NCI-H2171 treated with DMSO at 0.1 percent for 48 hours (cell line): ENCODE data around the gene CRMP1.

ENCODE experiments used
- DNase-seq: peaks from one replicate; lab custom pipeline; 2025; lab: John Stamatoyannopoulos, UW

CRMP1 gene

DNA sequence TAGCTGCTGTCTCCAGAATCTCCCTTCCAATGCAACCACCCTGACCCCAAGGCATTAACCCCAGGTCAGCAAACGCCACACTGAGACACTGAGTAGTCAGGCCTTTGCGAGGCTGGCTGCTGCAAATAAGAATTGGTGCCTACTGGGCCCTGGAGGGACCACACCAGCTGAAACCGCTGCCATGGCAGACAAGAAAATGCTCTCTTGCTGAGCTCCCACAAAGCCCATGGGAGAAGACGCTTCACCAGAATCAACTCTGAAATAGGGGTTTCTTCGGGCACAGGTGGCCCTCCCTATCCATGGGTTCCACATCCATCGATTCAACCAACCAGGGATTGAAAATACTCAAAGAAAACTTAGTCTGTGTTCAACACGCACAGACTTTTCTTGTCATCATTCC, 26.7 kb upstream of the CRMP1 start:
- no peak for DNase-seq

DNA sequence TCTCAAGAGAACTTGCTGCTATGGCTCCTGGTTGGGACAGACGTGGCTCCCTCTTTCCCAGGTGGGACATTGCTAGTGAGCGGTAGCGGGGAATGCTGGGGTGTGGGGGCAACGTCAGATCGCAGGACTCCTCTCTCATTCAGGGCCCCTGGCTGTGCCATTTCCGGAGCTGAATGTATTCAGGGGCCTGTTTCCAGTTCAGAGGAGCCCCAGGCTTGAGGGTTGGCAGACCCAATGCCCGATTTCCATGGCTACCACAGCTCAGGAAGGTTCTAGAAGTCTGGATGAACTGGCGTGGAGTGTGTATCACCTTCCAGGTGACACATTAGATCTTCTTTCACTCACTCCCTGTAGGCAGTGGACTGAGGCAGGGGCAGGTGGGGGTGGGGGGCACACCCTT, 26.2 kb upstream of the CRMP1 start:
- DNase-seq, result no peak

GRCh38 chr4:5918331-5918985, 25.6 kb upstream of the CRMP1 start:
- no peak for DNase-seq

GRCh38 chr4:5917672-5918071, 24.8 kb upstream of the CRMP1 start:
- no peak for DNase-seq

GRCh38 chr4:5916229-5916628, 23.3 kb upstream of the CRMP1 start:
- no peak for DNase-seq

GRCh38 chr4:5913454-5913853, 20.6 kb upstream of the CRMP1 start:
- DNase-seq, result no peak

DNA sequence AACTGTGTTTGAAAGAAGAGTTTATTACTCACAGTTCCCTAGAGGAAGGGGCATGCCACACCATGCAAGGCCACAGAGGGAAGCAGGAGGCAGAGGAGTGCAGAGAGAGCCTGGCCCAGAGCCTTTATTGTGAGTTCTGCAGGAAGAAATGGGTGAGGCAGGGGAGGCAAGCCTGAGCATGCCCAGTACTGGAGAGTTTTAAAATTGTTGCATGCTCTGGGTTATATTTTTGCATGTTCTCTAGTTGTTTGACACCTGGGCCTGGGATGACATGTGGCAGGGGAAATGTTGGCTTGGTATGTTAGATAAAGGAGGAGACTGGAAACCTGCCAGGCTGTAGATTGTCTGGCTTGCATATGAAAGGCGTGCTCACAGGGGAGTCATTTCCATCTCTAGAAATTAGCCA, 19.7 kb upstream of the CRMP1 start:
- DNase-seq, result peak; percentile 95

DNA sequence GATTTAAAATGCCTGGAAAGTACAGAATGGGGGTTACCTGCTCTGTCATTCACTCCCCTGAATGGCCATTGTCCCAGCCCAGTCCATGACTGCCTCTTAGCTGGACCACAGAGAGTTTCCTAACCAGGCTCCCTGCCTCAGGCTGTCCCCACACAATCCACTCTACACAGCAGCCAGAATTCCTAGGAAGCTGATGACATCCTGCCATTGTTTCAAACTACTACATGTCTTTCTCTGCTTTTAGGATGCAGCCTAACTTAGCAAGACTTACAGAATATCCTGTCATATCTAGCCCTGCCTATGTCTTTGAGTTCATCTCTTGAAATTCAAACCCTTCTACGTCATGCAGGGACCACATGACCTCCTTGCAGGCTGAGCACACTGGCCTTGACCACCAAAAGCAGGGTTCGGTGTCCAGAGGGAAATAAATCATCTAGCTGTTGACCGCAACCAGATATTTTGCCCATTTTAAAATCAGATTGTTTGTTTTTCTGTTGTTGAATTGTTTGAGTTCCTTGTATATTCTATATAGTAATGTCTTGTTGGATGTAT, 16.1 kb upstream of the CRMP1 start:
- DNase-seq, result no peak

GRCh38 chr4:5906191-5906590, 13.3 kb upstream of the CRMP1 start:
- DNase-seq, result no peak

DNA sequence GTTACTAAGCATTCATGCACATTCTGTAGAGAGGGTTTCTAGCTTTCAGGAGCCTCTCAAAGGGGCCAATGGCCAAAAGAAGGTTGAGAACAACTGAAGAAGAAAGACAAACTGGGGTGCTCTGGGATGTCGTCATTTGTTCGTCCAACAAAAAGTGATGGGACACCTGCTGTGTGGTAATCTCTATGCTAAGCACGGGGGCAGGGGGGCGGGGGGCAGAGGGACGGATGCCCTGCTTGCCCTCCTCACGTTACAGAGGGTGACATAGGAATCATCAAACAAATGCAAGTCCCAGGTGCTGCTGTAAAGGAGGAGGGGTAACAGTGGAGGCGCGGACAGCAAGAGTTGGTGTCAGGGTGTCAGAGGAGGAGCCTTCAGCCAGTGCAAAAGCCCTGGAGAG, 12.8 kb upstream of the CRMP1 start:
- DNase-seq, result no peak

DNA sequence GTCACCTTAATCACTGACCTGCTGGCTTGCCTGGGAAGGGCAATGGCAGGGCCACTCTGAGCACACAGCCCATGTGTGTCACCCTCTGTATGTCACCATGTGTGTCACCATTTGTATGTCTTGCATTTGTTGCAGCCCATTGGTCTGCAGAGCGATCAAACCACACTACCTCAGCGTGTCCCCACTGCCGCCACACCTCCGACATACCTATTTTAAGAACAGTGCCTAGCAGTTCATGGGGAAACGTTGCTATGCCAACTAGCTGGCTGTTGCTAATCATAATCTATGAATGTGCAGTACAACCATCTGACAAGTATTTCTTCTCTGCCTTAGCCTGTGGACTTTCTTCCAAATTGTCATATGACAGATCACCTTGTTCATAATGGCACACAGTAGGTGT, 8.0 kb upstream of the CRMP1 start:
- no peak for DNase-seq

DNA sequence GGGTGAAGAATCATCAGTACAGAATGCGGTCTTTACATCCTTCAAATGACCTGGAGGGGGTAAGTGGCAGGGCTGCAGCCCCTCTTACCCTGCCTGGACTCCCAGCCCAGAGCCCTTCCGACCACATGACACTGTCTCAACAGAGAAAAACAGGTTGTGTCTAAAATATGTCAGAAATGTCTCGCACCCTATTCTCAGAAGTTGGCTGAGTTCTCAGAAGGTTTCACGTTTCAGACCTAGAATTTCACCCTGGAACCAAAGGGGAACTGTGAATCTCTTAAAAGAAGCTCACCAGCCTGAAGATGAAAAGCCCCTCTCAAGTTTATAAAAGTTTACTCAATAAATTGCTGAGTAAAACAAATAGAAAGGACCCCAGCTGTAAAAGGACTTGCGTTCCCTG, 7.0 kb upstream of the CRMP1 start:
- DNase-seq, result no peak

DNA sequence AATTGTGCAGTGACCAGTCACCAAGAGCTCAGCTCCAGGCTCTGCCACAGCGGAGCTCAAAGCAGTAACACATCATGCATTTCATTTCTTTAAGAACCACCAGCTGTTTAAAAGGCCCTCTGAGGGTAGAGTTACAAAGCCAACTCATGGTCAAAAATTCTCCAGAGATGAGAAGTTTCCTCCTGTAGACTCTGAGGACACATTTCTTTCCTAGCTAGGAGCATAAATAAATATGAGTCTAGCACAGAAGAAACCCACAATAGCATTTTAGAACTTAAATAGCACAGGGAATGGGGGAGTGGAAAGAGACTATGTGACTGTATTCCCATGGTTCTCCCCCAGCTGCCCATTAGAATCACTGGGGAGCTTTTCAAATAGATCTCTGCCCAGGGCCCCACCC, 6.5 kb upstream of the CRMP1 start:
- no peak for DNase-seq

DNA sequence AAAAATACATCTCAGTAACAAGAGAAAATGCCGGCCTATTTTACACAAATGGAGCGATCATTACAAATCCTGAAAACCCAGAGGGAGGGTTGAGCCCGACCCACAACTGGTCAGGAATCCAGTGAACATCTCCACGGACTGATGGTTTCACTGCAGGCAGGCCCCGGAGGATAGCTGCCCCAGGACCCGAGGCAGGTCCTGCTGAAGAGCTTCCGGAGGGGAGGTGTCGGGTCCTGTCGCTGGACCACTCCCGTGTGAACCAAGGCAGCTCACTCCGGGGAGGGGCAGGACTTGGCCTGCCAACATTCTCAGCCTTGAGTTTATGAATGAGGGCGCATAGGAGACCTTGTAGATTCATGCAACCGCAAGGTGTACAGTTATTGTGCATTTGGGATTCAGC, 4.8 kb upstream of the CRMP1 start:
- no peak for DNase-seq

GRCh38 chr4:5895287-5895686, 2.4 kb upstream of the CRMP1 start:
- DNase-seq, result no peak

- peak; percentile 84 for DNase-seq
Measured at GRCh38 chr4:5894266-5894665, 1.4 kb upstream of the CRMP1 start.

DNA sequence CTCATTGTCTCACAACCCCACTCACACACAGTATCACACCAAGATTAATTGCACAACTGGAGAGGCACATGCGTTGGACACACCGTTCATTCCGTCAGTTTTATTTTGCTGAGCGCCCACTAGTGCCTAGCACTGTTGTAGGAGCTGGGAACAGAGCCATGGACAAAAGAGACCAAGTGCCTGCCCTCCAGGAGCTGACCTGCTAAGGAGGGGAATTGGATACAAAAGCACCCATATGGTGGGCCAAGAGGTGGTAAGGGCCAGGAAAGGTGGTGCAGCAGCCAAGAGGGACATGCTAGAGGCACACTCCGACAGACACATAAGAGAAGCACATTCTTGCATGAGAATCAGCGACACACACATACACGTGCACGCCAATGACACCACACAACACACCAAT, 705 bp upstream of the CRMP1 start:
- DNase-seq, result no peak

DNA sequence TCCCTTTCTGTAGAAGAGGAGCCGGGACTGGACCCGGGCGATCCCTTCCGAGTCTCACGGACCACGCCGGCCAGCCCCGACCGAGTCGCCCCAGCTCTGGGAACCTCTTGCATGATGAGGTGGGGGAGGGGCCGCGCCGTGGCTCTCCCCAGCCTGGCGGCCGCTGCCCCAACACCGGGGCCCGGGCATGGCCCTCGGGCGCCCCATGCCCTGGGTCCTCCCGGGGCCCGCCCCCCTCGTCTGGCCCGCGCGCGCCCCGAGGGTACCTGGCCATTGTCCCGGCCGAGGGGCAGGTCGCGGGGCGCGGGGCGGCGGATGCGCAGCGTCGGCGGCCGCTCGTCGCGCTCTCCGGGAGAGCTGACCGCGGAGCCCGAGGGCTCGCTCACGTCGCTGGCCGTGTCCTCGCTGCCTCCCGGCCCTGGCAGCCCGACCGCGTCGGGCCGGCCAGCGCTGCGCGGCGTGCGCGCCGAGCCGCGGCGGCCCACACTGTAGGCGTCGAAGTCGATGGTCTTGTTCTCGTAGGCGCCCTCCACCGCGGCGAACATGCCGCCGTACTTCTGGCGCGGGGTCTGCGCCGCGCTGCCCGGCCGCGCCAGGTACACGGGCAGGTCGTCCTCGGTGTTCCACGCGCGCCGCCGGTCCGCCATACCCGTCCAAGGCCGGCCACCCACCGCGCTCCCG, 423 bp downstream of the CRMP1 start:
- no peak for DNase-seq

GRCh38 chr4:5891563-5892322, 1.1 kb downstream of the CRMP1 start:
- peak; percentile 12 for DNase-seq

- DNase-seq, result peak; percentile 80
Measured at GRCh38 chr4:5890063-5890727, 2.7 kb downstream of the CRMP1 start.

- DNase-seq, result no peak
Measured at GRCh38 chr4:5889002-5889696, 3.7 kb downstream of the CRMP1 start.
